HepG2 (cell line): ENCODE results near the gene ALCAM. TPM values are rescaled to one million over a fixed set of nuclear protein-coding genes. Genes with fewer than 3 reads are reported as not detected.

ENCODE experiments used
- ATAC-seq: fragments of 200-7000 bp; cut with Tn5 transposase; 3 replicates; pipeline ENCODE4 v1.9.1; 2020; ENCODE audit warnings: mild to moderate bottlenecking, moderate library complexity
- BruUV-seq: library from RNA; stranded (reverse); fragments of 400-500 nt; replicated peaks from 2 replicates; lab custom pipeline; 2021; lab: Mats Ljungman, UMichigan
- CTCF ChIA-PET: fragments of 300-600 bp; formaldehyde crosslinking; extraction: SDS; loops from one replicate; lab custom pipeline; 2021; ENCODE audit warnings: low total read pairs, inconsistent platforms, low intra/inter-chr PET ratio; lab: Yijun Ruan, JAX
- POLR2A ChIA-PET: fragments of 350-600 bp; sonication (Branson Sonifier 250); formaldehyde crosslinking; loops from one replicate; lab custom pipeline; 2020; ENCODE audit warnings: antibody characterized with exemption, inconsistent platforms; lab: Yijun Ruan, JAX
- DNase-seq: peaks from one replicate; pipeline ENCODE4 v3.0.0-alpha.2; 2015; ENCODE audit warnings: low spot score
- FAIRE-seq: peaks from 3 replicates; lab custom pipeline; 2011; peaks lifted over from hg19 to GRCh38; lab: Jason Lieb, UNC
- H2AFZ ChIP-seq: one replicate; pipeline ENCODE4 v1.6.1; 2011; ENCODE audit warnings: low read length, inconsistent platforms
- H3K27ac ChIP-seq: fragments of 300-600 bp; 3 replicates; pipeline ENCODE4 v1.8.0; 2011; ENCODE audit warnings: mixed run types, mild to moderate bottlenecking, mixed read lengths, low read length, inconsistent platforms; ENCODE audit not compliant: insufficient read depth; ENCODE audit errors: extremely low read length
- H3K27me3 ChIP-seq, 2 experiments: fragments of 200-600 bp in 1 of 2; 2 replicates in 1 of 2; 3 replicates in 1 of 2; pipeline versions ENCODE4 v1.6.0 to v1.8.0; 2011; ENCODE audit warnings: low read length in 2 of 2, mild to moderate bottlenecking in 2 of 2, moderate library complexity in 2 of 2, inconsistent platforms in 1 of 2; ENCODE audit not compliant: insufficient read depth in 2 of 2, control insufficient read depth in 1 of 2
- H3K36me3 ChIP-seq, 2 experiments: fragments of 200-600 bp in 1 of 2; replicated peaks in 1 of 2; 2 replicates in 1 of 2; 3 replicates in 1 of 2; pipeline versions ENCODE4 v1.5.1 to v1.8.0; 2011; ENCODE audit warnings: low read length in 2 of 2, inconsistent platforms in 1 of 2; ENCODE audit not compliant: insufficient read depth in 2 of 2, control insufficient read depth in 1 of 2
- H3K4me1 ChIP-seq: 2 replicates; pipeline ENCODE4 v1.5.1; 2012; ENCODE audit warnings: low read length, inconsistent platforms; ENCODE audit not compliant: insufficient read depth
- H3K4me2 ChIP-seq: 2 replicates; pipeline ENCODE4 v1.6.0; 2011; ENCODE audit warnings: low read depth, low read length, inconsistent platforms
- H3K4me3 ChIP-seq, 3 experiments: fragments of 200-600 bp in 1 of 3; sonication (generic), shearing (Covaris generic) in 1 of 3; replicated peaks in 1 of 3; 2 replicates each; pipeline ENCODE4 v1.5.1; 2011 to 2016; ENCODE audit warnings: low read length in 3 of 3, inconsistent platforms in 2 of 3, low read depth in 2 of 3, mild to moderate bottlenecking in 2 of 3, control low read depth in 1 of 3, mixed read lengths in 1 of 3; ENCODE audit not compliant: insufficient read depth in 1 of 3
- H3K79me2 ChIP-seq: one replicate; pipeline ENCODE4 v1.6.1; 2011; ENCODE audit warnings: low read length, inconsistent platforms; ENCODE audit not compliant: insufficient read depth
- H3K9ac ChIP-seq: 2 replicates; pipeline ENCODE4 v1.6.0; 2011; ENCODE audit warnings: mild to moderate bottlenecking, low read depth, low read length, inconsistent platforms; ENCODE audit not compliant: insufficient read depth
- H3K9me3 ChIP-seq: 2 replicates; pipeline ENCODE4 v1.5.1; 2012; ENCODE audit warnings: mild to moderate bottlenecking, low read length
- H4K20me1 ChIP-seq: 2 replicates; pipeline ENCODE4 v1.6.0; 2011; ENCODE audit warnings: inconsistent platforms, mild to moderate bottlenecking, low read length, moderate library complexity; ENCODE audit not compliant: insufficient read depth
- CCAR2 ChIP-seq: fragments of 200-400 bp; formaldehyde crosslinking; optimal IDR thresholded peaks from 2 replicates; pipeline ENCODE3; 2018; ENCODE audit warnings: low read depth, mild to moderate bottlenecking, low read length, moderate library complexity
- HBP1 ChIP-seq: IDR thresholded peaks from 2 replicates; pipeline ENCODE4 v1.6.1; 2016; ENCODE audit warnings: low read depth, control low read depth
- MTF2 ChIP-seq: sonication (generic); formaldehyde crosslinking; IDR thresholded peaks from 2 replicates; pipeline ENCODE4 v1.5.0; 2020; ENCODE audit warnings: missing genetic modification reagents, borderline replicate concordance
- NCOA2 ChIP-seq: sonication (generic); formaldehyde crosslinking; IDR thresholded peaks from 2 replicates; pipeline ENCODE4 v1.8.0; 2022; ENCODE audit warnings: inconsistent platforms
- PATZ1 ChIP-seq: sonication (generic); formaldehyde crosslinking; IDR thresholded peaks from 2 replicates; pipeline ENCODE4 v1.4.0; 2020; ENCODE audit warnings: missing genetic modification reagents
- SPEN ChIP-seq: sonication (generic); formaldehyde crosslinking; IDR thresholded peaks from 2 replicates; pipeline ENCODE4 v1.5.1; 2020; ENCODE audit warnings: low read depth, mild to moderate bottlenecking, missing genetic modification reagents
- TFDP2 ChIP-seq: sonication (generic); formaldehyde crosslinking; IDR thresholded peaks from 2 replicates; pipeline ENCODE4 v1.4.0; 2020; ENCODE audit warnings: missing genetic modification reagents
- ZNF839 ChIP-seq: sonication (generic); formaldehyde crosslinking; IDR thresholded peaks from 2 replicates; pipeline ENCODE4 v1.4.0; 2020; ENCODE audit warnings: missing genetic modification reagents, mild to moderate bottlenecking, borderline replicate concordance
- WGBS: methylation state at CpG from one replicate; pipeline ENCODE4 v1.1.6; 2017; ENCODE audit warnings: low lambda C conversion rate; 5-methylcytosine and 5-hydroxymethylcytosine counted together
- in situ Hi-C: cut with HindIII; loops from 2 replicates; pipeline ENCODE4 v1.10.0; 2017; ENCODE audit warnings: low pct_unique_long_range_greater_than_20kb; ENCODE audit not compliant: extremely low pct_ligation_motif_present
- intact Hi-C: fragments of 100-400 bp; cut with micrococcal nuclease; formaldehyde crosslinking; loops from one replicate; pipeline ENCODE4 v1.10.0; 2022; ENCODE audit not compliant: unreplicated experiment
- polyA plus RNA-seq, 8 experiments: library from polyadenylated mRNA; depleted of rRNA in 3 of 8; stranded (reverse) in 7 of 8; unstranded in 1 of 8; fragments of >200 nt; fragmentation: Illumina TruSeq in 4 of 8; extraction: Trizol in 4 of 8; gene quantifications; 2 replicates each; pipeline versions ENCODE4 v1.2.1 to v1.2.3, GENCODE V29; 2011 to 2016; ENCODE audit warnings: low read depth in 4 of 8, missing spikeins in 1 of 8, mixed read lengths in 1 of 8; ENCODE audit not compliant: insufficient read depth in 1 of 8
- total RNA-seq, 5 experiments: library from RNA; depleted of rRNA; stranded (reverse); fragments of >200 nt; fragmentation: Illumina TruSeq; extraction: Trizol; gene quantifications; 2 replicates each; pipeline ENCODE4 v1.2.3, GENCODE V29; 2016; ENCODE audit warnings: low read depth in 1 of 5
- TF ChIP-seq, protein P1 (sequence below): sonication (generic); formaldehyde crosslinking; IDR thresholded peaks from 2 replicates; pipeline ENCODE4 v1.5.1; 2020; ENCODE audit warnings: mild to moderate bottlenecking, missing genetic modification reagents, borderline replicate concordance
- TF ChIP-seq, protein P2 (sequence below): sonication (generic); formaldehyde crosslinking; IDR thresholded peaks from 2 replicates; pipeline ENCODE4 v1.9.0; 2021; ENCODE audit warnings: missing genetic modification reagents, borderline replicate concordance

ALCAM gene
- total and polyA plus RNA-seq, 2 of the 13 experiments (the other 11 are each of a cell fraction or from before 2014, with no cell fraction given), result 26.0 to 33.1 TPM

DNA sequence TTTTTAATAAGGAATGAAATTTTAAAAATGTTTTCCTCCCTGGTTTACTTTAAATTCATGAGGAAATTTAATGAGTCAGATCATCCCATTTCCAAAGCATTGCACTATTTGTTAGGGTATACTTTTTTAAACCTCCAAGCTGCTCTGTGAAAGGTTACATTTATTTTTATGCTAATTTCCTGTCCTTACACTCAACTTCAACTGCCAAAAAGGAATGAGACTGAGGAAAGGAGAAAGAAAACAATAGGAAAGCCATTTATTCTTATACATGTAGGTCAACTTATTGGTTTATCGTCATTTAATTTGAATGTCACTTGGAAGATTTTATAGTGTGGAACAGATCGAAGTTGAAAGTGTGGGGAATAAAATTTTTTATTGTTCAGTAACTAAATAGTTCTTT, 104.1 kb downstream of the ALCAM start:
- Histone ChIP-seq H2AFZ (no peak overlapping the region), H3K79me2 (peaks cover 5% of the 10 kb centered on the region), H3K9ac (no peak overlapping the region), H3K27ac (no peak overlapping the region), H3K4me1 (peaks cover 13% of the 10 kb centered on the region), H3K36me3 (no peaks in the 10 kb centered on the region), H4K20me1 (no peaks in the 10 kb centered on the region), H3K27me3 (no peaks in the 10 kb centered on the region), H3K9me3 (no peaks in the 10 kb centered on the region), H3K4me3 (no peak overlapping the region), H3K4me2 (no peak overlapping the region)
- intact Hi-C loops (loop anchor here (5.0 kb wide), 1 partner anchor 34 kb away; no protein-coding TSS in a partner anchor), in situ Hi-C loops (no loop called here)
- no peak for DNase-seq
- ATAC-seq, result no peak
- CTCF ChIA-PET, result no interaction called here
- POLR2A ChIA-PET, result no interaction called here
- no TSS peak for BruUV-seq
- no peak for FAIRE-seq
- TF ChIP-seq SPEN (CRISPR knock-in tag), result no peak
- no peak for TF ChIP-seq MTF2
- TF ChIP-seq, protein P1, sequence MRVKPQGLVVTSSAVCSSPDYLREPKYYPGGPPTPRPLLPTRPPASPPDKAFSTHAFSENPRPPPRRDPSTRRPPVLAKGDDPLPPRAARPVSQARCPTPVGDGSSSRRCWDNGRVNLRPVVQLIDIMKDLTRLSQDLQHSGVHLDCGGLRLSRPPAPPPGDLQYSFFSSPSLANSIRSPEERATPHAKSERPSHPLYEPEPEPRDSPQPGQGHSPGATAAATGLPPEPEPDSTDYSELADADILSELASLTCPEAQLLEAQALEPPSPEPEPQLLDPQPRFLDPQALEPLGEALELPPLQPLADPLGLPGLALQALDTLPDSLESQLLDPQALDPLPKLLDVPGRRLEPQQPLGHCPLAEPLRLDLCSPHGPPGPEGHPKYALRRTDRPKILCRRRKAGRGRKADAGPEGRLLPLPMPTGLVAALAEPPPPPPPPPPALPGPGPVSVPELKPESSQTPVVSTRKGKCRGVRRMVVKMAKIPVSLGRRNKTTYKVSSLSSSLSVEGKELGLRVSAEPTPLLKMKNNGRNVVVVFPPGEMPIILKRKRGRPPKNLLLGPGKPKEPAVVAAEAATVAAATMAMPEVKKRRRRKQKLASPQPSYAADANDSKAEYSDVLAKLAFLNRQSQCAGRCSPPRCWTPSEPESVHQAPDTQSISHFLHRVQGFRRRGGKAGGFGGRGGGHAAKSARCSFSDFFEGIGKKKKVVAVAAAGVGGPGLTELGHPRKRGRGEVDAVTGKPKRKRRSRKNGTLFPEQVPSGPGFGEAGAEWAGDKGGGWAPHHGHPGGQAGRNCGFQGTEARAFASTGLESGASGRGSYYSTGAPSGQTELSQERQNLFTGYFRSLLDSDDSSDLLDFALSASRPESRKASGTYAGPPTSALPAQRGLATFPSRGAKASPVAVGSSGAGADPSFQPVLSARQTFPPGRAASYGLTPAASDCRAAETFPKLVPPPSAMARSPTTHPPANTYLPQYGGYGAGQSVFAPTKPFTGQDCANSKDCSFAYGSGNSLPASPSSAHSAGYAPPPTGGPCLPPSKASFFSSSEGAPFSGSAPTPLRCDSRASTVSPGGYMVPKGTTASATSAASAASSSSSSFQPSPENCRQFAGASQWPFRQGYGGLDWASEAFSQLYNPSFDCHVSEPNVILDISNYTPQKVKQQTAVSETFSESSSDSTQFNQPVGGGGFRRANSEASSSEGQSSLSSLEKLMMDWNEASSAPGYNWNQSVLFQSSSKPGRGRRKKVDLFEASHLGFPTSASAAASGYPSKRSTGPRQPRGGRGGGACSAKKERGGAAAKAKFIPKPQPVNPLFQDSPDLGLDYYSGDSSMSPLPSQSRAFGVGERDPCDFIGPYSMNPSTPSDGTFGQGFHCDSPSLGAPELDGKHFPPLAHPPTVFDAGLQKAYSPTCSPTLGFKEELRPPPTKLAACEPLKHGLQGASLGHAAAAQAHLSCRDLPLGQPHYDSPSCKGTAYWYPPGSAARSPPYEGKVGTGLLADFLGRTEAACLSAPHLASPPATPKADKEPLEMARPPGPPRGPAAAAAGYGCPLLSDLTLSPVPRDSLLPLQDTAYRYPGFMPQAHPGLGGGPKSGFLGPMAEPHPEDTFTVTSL (CRISPR knock-in tag), result no peak
- TF ChIP-seq TFDP2 (CRISPR knock-in tag), result no peak
- TF ChIP-seq NCOA2, result no peak
- TF ChIP-seq ZNF839 (CRISPR knock-in tag), result no peak
- TF ChIP-seq HBP1, result no peak
- no peak for TF ChIP-seq PATZ1 (CRISPR knock-in tag)
- no peak for TF ChIP-seq CCAR2
- TF ChIP-seq, protein P2, sequence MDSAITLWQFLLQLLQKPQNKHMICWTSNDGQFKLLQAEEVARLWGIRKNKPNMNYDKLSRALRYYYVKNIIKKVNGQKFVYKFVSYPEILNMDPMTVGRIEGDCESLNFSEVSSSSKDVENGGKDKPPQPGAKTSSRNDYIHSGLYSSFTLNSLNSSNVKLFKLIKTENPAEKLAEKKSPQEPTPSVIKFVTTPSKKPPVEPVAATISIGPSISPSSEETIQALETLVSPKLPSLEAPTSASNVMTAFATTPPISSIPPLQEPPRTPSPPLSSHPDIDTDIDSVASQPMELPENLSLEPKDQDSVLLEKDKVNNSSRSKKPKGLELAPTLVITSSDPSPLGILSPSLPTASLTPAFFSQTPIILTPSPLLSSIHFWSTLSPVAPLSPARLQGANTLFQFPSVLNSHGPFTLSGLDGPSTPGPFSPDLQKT, result no peak
- WGBS, result 97% methylated on average over 2 of the region's 2 CpGs
